NCI-H187 (cell line): ENCODE results near the gene TBC1D10B.

ENCODE experiments used
- DNase-seq, 2 experiments: peaks; one replicate each; lab custom pipeline; 2025; lab: John Stamatoyannopoulos, UW

The TBC1D10B gene, protein sequence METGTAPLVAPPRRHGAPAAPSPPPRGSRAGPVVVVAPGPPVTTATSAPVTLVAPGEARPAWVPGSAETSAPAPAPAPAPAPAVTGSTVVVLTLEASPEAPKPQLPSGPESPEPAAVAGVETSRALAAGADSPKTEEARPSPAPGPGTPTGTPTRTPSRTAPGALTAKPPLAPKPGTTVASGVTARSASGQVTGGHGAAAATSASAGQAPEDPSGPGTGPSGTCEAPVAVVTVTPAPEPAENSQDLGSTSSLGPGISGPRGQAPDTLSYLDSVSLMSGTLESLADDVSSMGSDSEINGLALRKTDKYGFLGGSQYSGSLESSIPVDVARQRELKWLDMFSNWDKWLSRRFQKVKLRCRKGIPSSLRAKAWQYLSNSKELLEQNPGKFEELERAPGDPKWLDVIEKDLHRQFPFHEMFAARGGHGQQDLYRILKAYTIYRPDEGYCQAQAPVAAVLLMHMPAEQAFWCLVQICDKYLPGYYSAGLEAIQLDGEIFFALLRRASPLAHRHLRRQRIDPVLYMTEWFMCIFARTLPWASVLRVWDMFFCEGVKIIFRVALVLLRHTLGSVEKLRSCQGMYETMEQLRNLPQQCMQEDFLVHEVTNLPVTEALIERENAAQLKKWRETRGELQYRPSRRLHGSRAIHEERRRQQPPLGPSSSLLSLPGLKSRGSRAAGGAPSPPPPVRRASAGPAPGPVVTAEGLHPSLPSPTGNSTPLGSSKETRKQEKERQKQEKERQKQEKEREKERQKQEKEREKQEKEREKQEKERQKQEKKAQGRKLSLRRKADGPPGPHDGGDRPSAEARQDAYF

GRCh38 chr16:30370456-30371247, at the start of gene TBC1D10B:
Gene TBC1D10B (minus strand): TSS chr16:30370494. CDS start chr16:30370183, 311 bp downstream.
- DNase-seq: peak; percentile 98

GRCh38 chr16:30418350-30419181, 48.3 kb upstream of the TBC1D10B start:
- DNase-seq: no peak

DNA sequence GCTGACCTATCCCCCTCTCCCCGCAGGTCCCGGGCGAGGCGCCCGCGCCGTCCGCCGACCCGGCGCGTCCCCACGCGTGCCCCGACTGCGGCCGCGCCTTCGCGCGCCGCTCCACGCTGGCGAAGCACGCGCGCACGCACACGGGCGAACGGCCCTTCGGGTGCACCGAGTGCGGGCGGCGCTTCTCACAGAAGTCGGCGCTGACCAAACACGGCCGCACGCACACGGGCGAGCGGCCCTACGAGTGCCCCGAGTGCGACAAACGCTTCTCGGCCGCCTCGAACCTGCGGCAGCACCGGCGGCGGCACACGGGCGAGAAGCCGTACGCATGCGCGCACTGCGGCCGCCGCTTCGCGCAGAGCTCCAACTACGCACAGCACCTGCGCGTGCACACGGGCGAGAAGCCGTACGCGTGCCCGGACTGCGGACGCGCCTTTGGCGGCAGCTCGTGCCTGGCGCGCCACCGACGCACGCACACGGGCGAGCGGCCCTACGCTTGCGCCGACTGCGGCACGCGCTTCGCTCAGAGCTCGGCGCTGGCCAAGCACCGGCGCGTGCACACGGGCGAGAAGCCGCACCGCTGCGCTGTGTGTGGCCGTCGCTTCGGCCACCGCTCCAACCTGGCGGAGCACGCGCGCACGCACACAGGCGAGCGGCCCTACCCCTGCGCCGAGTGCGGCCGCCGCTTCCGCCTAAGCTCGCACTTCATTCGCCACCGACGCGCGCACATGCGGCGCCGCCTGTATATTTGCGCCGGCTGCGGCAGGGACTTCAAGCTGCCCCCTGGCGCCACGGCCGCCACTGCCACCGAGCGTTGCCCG, 47.4 kb upstream of the TBC1D10B start:
- peak; percentile 66 to 79 for DNase-seq

DNA sequence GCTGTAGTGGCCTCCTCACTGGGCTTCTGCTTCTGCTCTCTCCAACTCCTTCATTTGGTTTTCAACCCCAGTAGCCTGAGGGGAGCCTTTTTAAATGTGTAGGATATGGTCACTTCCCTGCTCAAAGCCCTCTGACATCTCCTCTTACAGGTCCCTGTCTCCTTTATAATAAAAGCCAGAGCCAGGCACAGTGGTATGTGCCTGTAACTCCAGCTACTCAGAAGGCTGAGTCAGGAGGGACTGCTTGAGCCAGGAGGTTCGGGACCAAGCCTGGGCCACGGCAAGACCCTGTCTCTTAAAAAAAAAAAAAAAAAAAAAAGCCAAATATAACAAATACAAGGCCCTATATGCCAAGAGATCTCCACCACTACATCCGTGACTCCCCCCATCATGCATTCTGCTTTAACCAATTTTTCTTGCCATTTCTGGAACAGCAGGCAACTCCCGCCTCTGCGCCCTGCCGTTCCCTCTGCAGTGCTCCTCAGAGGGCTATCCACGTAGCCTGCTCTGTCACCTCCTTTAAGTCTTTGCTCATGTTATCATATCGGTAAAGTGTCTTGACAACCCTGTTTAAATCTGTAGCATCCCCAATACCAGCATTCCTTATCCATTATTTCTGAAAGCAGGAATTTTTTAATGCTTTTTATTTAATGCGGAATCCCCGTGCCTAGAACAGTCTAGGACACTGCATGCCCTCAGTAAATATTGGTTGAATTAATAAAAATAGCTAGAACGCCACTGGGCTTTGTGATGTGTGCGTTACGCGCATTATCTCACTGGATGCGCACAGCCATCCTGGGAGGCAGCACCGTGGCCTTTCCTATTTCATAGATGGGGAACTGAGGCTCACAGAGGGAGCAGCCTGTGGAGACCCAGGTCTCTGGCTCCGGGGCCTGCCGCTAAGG, 46.6 kb upstream of the TBC1D10B start:
- DNase-seq: no peak

DNA sequence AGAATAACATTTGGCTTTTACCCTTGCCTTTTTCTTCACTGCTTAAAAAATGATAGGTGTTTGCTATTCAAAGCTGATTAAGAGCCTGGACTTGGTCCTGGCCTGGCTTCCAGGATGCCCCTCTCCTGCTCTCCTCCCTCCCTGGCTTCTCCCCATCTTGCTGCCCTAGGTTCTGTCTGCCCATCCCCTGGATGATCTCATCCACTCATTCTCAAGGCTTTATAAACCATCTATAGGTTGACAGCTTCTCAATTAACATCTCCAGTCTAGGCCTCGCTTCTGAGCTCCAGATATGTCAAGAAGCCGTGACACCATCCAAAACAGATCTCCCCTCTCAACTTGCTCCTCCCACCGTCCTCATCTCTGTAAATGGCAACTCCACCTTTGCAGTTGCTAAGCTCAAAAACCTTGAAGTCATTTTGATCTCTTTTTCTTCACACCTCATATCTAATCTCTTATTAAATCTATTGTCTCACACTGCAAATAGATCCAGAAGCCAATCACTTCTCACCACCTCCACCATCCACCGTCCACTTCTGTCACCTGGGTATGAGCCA, 45.8 kb upstream of the TBC1D10B start:
- DNase-seq: no peak

GRCh38 chr16:30414159-30414558, 43.9 kb upstream of the TBC1D10B start:
- no peak for DNase-seq

DNA sequence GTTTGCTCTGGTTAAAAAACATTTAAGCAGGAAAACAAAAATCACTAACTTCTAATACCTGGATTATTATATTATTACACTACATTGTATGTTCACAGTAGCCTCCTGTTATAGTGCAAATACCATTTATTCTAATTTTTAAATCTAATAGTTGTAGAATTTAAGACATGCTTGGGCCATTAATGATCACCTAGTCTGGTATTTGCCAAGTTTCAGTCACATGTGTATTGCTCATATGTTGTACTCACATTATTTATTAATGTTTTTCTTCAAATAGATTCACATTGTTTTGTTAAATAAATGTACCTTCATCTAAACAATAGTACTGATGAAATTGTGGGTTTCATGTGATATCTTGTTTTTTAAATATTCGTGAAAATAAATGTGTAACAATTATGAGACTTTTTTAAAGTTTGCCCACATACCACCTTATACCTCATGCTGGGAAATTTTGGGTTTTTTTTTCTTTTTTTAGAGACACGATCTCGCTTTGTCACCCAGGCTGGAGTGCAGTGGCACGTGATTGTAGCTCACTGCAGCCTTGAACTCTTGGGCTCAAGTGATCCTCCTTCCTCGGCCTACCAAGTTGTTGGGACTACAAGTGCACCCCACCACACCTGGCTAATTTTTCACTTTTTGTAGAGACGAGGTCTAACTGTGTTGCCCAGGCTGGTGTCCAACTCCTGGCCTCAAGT, 43.0 kb upstream of the TBC1D10B start:
- no peak for DNase-seq

DNA sequence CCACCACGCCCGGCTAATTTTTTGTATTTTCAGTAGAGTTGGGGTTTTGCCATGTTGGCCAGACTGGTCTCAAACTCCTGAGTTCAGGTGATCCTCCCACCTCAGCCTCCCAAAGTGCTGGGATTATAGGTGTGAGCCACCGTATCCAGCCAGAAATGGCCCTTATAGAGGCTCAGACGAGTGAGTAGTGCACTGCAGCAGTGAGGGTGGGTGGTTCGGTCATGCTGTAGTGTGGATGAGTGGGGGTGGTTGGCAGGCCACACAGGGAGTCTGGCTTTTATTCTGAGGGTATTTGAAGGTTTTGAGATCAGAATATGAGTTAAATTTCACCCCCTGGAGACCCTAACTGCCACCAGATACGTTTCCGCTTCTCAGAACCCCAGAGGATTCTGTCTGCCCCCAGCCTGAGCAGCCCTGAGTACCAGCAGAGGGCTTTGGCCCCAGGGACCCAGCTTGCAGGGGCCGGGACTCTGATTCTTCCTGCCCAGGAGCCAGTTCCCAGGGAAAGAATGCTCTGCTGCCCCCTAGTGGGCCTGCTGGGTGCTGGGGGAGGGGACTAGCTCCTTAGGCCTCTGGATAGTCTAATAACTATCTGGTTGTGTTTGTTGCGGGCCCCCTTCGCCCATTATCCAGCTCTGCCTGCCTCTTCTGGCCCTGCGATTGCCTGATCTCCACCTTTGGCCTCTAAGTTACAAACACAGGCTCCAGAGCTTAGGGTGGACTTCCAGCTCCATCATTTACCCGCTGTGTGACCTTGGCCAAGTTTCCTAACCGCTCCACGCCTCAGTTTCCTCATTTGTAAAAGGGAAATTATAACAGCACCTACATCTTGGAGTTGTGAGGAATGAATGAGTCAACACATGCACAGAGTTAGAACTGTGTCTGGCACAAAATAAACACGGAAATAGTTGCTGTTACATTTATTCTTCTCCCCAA, 39.1 kb upstream of the TBC1D10B start:
- peak; percentile 36 to 47 for DNase-seq

DNA sequence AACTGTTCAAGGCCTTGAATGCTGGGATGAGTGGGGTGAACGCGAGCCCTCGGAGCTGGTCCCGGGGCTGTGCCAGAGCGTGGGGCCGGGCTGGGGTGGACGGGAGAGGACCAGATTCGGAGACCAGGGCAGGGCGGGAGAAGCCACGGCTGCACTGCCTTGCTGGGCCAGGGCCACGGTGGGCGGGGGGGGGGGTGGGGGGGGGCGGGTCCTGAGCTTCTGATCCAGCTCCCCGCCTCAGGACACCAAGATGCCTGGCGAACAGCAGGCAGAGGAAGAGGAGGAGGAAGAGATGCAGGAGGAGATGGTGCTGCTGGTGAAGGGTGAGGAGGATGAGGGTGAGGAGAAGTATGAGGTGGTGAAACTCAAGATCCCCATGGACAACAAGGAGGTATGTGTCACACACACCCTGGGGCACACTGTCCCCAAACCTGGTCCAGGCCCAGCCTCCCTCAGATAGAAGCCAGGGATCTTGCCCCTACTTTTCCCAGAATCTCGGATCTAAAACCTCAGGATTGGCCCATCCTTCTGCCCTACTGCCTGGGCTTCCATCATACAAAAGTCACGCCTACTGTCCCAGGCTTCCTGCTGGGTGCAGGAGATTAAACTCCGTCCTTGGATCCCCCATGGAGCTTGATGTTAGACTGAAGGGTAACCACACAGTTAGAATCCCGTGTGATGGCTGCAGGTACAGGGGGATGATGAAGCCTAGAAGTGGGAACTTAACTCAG, 37.7 kb upstream of the TBC1D10B start:
- DNase-seq: no peak

- DNase-seq: peak; percentile 42 to 73
Observed at GRCh38 chr16:30407102-30407803, 37.0 kb upstream of the TBC1D10B start, which contains the start of gene ZNF771. Gene ZNF771 (plus strand): TSS chr16:30407606. CDS start chr16:30408054, 448 bp downstream.

- no peak for DNase-seq
Observed at GRCh38 chr16:30406795-30407101, 36.5 kb upstream of the TBC1D10B start.

- no peak for DNase-seq
Observed at GRCh38 chr16:30401768-30402425, 31.6 kb upstream of the TBC1D10B start.

DNA sequence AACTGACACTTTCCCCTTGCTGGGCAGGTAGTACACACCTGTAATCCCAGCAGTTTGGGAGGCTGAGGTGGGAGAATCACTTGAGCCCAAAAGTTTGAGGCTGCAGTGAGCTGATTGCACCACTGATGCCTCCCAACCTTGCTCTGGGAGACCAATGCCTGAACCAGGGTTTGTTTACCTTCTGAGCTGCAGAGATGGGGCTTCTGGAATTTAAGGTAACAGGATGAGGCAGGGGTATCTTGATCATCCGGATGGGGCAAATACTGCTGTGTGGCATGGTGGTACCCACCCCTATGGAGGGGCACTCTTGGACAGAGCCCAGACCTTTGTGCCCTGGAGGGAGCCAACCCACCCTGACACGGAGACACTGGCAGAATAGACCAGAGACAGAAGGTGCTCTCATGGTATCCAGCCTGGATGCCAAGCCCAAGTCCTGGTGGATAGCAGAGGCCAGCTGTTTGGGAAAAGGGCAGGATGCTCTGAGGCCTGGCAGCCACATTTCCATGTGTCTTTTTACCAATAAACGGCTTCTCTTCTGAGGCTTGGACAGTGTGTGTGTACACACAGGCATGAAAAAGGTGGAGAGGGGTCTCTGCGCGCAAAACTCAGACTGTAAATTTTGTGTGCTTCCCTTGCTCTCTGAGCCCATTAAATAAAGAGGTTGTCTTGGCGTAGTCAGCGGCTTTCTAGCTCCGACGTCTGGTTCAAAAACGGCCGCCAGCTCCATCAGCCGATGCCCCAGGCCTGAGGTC, 29.3 kb upstream of the TBC1D10B start:
- DNase-seq: no peak

DNA sequence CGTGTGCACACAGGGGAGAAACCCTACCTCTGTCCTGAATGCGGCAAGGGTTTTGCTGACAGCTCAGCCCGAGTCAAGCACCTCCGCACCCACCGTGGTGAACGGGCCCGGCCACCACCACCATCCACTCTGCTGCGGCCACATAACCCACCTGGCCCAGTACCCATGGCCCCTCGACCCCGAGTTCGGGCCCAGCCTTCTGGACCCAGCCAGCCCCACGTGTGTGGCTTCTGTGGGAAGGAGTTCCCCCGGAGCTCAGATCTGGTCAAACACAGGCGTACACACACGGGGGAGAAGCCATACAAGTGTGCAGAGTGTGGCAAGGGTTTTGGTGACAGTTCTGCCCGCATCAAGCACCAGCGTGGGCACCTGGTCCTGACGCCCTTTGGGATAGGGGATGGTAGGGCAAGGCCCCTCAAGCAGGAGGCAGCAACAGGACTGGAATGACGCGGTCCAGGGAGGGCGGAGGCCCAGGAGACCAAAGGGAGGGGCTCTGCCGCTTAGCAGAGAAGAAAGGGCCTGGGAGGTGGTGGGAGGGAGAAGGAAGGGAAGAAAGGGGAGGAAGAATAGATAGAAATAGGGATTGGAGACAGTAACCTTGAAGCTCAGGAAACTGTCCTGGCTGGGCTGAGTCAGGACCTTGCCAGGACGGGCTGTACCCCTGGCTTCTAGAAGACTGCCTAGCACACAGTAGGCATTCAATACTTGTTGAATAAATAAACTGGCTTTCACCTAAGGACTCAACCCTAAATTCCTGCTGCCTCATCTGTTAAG, 28.6 kb upstream of the TBC1D10B start:
- no peak for DNase-seq
